HG03457 (cell line): ENCODE measurements around the gene TRIM15.

Source experiments
- ATAC-seq: cut with Tn5 transposase; IDR thresholded peaks from one replicate; pipeline ENCODE4 v1.9.1; 2021; ENCODE audit warnings: moderate number of reproducible peaks; ENCODE audit not compliant: unreplicated experiment

Gene TRIM15

DNA sequence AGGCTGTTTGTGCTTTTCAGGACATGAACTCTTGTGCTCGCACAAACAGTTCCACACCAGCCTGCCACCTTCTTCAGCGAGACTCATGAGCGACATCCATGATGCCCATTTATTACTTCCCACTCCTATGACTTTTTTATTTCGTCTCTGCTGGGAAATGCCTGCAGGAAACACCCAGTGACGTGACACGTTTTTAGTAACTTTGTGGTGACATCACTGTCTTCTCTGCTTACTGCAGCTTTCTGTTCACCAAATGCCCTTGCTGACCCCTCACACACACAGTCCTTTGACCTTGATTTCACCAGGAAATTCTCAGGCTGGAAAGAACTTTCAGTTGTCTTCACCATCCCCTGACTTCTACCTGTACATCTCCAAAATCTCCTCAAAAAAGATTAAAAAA lies 18.5 kb upstream of the TRIM15 start:
- ATAC-seq: no peak

DNA sequence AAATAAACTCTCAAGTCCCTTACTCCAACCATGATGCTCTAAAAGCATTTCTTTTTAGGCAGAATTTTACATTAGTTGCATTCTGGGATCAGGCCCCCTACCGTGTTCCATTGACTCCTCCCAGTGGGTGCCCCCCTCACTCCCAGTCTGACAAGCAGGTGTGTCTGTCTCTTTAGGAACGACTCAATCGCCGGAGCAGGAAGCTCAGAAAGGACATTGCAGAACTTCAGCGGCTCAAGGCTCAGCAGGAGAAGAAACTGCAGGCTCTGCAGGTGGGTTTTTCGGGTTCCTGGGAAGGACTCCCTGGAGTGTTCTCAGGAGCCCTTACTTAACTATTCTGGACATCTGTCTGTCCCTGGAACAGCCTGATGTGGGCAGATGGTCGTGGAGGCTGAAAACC lies 17.5 kb upstream of the TRIM15 start:
- ATAC-seq: no peak

DNA sequence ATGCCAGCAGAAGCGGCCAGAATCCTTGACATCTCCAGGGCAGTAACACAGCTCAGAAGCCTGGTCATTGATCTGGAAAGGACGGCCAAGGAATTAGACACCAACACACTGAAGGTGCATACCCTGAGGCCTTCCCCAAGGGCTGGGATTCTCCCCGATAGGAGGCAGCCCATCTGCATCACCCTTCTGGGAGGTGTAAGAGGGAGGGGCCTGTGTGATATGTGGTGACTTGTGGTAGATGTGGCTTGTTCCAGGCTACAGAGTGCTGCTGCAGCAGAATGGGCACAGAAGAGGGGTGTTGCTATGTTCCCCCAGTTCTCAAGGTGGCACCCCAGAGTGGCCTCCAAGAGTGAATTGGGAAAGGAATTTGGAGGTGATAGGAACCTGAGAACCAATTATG lies 16.2 kb upstream of the TRIM15 start:
- no peak for ATAC-seq

DNA sequence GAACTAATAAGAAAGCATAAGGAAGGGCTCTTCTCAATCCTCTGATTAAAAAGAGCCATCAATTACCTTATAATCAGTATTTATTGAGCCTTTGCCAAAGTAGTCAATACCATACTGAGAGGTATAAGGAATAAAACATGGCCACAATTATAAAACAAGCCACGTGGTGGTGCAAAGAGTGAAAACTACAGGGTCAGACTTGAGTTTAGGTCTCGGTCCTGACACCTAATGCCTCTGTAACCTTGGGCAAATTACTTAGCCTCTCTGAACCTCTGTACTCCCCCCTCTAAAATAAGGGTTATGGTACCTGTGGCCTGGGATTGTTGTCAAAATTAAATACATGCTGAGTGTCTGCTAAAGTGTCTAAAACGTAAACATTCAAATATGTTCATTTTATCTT lies 14.1 kb upstream of the TRIM15 start:
- ATAC-seq: no peak

DNA sequence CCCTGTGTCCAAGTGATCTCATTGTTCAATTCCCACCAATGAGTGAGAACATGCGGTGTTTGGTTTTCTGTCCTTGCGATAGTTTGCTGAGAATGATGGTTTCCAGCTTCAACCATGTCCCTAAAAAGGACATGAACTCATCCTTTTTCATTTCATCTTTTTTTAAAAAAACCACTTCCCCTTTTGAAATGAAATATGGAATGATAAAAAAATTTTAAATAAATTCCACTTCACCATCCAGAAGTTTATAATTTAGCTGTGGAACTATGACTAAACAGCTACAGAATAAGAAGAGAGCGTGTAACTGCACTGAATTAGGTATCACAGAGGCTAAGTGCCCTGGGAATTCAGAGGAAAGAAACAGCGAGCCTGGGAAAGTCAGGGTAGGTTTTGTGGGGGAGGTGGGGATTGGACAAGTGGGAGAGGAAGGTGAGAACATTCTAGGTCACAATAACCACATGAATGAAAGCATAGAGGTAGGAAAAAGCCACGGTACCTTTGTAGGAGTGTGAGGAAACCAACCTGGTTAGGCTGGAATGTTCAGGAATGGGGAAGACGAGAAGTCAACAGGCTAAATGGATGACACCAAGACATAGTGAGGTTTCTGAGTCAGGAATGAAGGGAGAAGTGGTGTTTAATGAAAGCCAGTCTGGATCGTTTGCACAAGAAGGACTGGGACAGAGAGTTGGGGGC lies 13.3 kb upstream of the TRIM15 start:
- ATAC-seq: no peak

DNA sequence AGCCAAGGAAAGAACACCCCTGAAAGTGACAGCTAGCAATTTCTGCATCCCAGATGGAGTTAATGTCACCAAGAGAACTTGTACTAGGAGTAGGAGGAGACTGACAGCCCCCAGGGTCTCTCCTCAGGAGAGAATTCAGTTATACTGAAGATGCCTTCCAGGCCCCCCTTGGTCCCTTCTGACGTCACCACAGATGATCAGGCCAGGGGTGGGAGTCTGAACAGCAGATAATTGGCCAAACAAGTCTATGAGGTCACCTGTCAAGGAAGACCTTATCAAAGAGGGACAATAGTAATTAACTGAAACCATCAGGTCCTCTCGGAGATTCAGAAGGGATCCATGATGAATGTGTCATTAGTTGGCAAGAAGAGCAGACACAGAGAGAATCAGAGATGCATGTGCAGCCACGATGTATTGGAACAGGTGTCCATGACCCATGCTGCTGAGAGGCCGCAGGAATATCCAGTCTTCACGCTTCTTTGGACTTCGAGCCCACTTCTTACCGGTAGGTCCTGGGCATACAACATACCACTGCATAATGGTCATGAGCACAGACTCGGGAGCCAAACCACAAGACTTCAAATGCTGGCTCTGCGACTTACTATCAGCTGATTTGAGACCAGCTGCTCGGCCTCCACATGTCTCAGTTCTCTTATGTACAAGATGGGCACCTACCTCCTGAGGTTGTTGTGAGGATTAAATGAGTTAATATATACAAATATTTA lies 12.5 kb upstream of the TRIM15 start:
- ATAC-seq: no peak

DNA sequence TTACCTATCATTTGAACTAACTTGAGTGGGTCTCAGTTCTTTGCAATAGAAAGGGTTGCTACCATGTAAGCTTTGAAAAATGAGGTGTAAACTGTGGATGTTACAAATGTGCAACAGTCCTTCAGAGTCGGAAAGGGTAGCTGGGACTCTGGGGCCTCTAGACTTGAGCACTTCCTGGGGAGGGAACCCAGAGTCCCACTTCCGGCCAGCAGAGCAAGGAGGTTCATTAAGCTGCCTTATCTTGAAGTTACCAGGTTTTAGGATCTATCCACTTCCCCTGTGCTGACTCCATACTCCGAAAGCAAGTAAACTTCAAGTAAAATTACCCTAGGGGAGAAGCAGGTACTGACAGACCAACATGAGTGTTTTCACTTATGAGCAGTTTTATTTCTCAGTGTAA lies 11.8 kb upstream of the TRIM15 start:
- no peak for ATAC-seq

DNA sequence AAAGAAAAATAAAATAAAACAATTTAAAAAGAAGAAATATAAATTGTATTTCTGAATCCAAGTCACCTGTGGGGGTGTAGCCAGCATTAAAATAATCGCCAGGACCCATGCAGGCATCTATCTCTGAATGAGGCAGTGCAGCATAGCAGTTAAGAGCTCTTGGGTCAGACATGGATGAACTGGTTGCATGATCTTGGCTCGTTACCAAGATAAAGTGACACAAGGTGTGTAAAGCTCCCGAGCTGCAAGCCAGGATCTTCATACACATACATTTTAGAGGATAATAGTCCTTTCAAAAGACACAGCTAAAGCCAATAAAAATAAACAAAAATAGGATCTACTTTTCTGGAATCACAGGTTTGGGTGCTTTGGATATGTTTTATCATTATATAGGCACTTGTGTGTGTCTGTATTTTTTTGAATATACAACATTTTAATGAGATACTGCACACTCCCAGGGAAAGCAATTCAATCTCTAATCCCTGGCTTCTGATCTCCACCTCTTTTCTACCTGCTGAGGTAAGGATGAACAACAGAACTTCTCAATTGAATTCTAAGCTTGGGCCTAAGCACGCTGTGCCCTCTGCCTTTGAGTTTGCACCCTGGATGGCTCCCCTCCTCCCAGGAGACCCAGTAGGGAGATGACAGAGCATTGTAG lies 11.2 kb upstream of the TRIM15 start:
- no peak for ATAC-seq

DNA sequence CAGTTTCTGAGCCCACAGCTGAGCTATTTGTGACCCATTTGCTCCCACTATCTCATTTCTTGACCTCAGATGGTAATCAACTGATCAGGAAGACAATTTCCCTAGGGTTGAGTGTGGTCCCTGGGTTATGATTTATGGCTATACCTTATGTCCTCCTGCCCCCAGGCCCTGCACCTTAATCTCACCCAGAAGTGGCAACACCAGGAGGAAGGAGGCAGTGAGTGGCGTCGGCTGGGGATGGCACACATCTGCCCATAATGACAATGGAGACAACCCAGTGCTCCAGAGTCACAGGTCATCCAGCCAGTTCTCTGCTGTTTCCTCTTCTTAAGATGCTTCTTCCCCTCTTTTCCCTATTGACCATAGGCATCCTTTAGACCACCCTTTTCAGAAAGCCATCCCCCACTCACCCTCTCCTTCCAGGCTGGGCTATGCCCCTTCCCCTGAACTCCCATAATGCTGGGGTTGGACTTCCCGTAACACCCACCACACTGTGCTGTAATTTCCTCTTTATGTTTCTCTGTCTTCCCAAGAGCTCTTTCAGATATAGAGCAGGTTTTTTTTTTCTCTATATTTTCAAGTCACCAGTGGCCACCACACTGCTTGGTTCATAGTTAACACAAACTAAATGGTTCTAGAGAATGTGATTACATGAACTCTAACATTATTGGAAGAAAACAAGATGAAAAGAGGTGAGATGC lies 10.3 kb upstream of the TRIM15 start:
- ATAC-seq: no peak

DNA sequence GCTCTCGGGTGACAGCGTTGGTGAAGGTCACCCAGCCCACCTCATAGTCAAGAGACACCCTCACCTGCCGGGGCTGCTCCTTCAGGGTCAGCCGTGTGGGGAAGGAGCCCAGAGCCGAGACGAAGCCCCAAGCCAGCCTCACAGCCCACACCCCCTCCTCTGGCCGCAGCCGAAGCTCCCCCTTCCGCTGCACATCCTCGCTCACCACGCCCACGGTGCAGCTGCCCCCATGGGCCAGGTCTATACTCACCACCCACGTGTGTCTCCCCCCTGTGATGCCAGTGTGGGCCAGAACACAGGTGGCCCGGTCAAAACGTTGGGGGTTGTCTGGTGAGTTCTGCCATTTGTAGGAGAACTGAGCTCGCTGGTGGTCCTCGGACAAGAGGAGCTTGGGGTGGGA lies 9.3 kb upstream of the TRIM15 start:
- no peak for ATAC-seq

DNA sequence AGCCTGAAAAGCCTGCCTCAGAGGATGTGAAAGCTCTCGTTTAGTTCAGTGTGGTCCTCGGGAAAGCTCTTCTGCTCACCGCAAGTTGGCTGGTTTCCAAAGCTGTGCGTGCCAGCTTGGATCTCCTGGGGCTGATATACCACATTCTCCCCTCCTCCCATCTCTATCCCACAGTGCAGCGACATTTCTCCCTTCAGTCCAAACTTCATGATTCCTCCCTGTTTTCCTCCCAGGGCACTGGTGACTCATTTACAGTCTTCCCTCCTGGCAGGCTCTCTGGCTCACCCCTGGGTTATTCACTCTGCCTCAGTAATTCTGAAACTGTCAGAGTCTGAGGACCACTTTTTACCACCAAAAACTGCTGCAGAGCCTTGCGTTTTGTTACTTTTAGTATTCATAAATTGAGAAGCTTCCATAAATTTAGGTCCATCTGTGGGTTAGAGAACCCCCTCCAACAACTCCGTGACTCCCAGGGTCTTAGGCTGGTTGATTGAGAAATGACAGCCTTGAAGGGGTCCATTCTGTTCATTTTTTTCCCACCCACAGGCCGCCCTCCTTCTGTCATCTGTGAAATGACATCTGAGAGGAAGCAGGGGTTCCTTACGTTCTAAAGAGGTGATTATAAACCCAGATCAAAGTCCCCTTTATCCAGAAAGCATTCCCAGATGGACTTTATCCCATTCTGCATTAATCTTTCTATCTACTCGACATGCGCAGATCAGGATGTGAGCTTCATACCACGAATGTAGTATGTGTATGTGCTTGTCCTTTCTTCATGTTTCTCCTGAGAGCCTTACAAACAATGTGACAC lies 8.4 kb upstream of the TRIM15 start:
- ATAC-seq: no peak

DNA sequence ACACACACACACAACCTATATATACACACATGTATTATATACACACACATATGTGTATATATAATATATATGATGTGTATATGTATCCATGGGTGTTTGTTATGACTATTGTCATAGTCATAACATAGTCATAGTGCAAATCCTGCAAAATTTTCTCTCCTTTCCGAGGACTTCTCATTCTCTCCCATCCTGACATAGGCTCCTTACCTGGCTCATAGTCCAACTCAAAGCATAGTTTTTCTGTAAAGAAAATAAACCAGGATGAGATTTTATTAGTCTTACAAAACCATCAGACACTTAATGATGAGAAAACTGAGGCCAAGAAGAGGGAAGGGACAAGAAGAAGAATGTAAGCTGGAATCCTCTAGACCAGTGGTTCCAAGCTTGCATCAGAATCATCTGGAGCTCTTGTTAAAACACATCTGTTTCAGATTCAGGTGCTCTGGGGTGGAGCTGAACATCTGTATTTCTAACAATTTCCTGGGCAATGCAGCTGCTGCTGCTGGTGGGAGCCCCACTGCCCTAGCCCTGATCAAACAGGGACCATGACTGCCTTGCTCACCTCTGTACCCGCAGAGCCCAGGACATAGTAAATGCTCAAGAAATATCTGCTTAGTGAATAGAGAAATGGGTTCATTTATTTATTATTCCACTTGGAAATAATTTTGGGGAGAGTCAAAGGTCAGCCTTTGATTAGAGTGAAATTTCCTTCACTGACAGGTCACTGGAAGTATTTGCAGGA lies 7.7 kb upstream of the TRIM15 start:
- ATAC-seq: no peak

DNA sequence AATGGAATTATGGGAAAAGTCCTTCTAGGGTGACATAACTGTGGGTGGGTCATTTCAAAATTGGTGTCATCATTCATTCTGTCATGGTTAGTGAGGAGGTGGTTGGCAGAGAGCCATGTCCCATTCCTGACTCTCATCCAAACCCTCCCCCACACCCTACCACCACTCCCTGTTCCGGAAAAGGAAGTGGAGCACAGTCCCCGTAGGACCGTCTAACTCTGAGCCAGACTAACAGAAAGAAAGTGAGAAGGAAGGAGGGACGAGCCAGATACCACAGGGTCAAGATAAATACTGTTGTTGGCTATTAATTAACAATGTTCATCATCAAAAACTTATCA lies 7.1 kb upstream of the TRIM15 start:
- no peak for ATAC-seq

DNA sequence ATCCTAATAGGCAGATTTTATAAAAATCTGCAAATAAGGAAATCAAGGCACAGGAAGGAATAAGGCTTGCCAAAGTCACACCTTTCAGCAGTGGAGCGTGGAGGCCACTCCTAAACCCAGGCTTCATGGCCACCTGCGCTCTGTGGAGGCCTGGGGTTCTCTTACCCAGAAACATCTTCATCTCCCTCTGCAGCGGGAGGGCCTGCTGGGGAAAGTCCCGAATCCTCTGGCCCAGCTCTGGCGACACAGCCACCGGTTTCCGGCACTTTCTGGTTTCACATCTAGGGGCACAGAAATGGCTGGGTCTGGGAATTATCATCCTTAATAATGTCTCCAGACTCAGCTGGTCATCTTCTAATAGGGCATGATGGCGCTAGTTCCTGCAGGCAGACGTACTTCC lies 6.6 kb upstream of the TRIM15 start:
- no peak for ATAC-seq

DNA sequence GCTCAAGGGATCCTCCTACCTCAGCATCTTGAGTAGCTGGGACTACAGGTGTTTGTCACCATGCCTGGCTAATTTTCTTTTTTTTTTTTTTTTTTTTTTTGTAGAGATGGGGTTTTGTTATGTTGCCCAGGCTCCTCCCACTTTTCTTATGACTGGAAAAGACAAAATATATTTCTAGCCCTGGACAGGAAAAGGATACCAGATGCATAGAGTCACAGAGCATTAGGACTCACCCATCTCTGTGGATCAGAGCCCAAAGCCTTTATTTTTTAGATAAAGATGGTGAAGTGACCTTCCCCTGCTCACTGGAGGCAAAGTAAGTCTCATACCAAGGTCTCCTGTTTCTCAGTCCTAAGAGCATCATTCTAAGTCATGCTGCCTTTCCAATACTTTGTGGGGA lies 5.8 kb upstream of the TRIM15 start:
- no peak for ATAC-seq

DNA sequence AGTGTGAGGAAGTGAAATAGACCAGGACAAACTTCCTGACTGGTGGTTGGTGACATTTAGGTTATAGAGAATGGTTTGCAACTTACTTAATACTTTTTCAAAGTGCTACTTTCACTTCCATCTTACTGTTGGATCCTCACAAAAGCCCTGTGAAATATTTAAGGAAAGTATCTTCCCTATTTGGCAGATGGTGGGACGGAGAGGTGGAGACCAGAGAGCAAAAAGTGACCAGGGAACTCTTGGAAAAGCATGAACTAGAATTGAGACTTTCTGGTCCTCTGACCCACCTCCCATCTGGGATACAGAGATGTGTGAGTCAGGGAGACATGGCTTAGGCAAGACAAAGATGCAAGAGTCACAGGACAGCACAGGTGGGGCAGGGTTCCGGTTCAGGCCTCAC lies 5.3 kb upstream of the TRIM15 start:
- no peak for ATAC-seq

DNA sequence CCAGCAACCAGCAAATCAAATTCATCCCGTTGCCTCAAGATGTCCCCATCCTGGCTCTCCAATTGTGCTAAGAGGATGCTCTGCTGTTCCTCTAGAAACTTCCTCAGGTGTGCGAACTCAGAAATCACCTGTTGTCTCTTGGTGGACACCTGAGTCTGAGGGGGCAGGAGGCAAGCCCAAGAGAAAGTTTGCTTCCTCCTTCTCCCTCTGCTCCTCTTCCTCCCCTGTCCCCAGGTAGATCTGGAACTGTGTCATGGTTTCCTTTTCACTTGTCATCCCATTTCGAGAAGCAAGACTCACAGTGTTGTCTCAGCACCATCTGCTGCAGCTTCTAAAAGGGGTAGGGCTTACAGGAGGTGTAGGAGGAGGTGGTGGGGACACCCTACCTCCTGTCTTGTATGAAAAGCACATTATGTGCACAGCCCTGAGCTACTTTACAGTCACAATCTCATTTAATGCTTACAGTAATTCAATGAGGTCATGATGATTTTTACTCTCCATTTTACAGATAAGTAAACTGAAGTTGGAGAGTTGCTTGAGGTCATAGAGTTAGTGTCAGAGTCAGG lies 4.8 kb upstream of the TRIM15 start:
- ATAC-seq: no peak

DNA sequence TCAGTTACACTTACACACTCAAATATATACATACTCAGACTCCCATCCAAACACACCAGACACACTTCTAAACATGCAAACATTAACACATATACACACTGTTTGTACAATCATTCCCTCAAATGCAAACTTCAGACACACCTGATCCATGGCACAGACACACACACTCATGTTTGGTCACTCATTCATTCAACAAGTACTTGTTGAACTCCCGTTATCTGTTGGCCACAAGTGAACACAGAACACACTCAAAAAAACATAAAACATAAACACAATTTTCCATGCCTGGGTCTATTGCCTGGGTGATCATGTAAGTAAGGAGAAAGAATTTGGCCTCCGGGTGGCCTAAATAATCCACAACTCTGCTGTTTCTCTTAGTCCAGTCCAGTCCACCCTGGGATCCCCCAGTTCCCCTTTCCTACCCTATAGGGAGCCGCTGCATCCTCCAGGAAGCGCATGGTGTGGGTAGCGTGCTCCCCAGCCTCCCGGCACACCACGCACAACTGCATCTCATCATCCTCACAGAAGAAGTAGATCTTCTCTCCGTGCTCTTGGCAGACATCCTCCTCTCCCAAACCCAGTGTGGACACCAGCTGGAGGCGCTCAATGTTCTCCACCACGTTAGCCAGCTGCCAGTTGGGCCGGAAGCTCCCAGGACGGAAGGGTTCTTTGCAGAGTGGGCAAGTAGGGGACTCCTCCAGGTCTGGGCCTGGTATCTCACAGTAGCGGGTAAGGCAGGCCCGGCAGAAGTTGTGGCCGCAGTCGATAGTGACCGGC lies 3.1 kb upstream of the TRIM15 start:
- no peak for ATAC-seq
